Effector memory CD4-positive, alpha-beta T cell (primary cell): ENCODE results near the gene FIGLA.
A peak's percentile ranks its signal among the peaks of the same experiment; 100 is the strongest.

Experiments used
- DNase-seq, 3 donors: peaks; one replicate each; pipeline ENCODE4 v3.0.0-alpha.2; 2020
- H3K27ac ChIP-seq: 2 replicates; pipeline ENCODE4 v1.7.0; 2013; ENCODE audit warnings: mild to moderate bottlenecking, low read length, moderate library complexity; ENCODE audit not compliant: insufficient read depth, poor library complexity, severe bottlenecking
- H3K27me3 ChIP-seq: replicated peaks from 2 replicates; pipeline ENCODE4 v1.7.0; 2013; ENCODE audit warnings: mild to moderate bottlenecking, low read length; ENCODE audit not compliant: insufficient read depth, control insufficient read depth, poor library complexity, severe bottlenecking
- H3K36me3 ChIP-seq: 2 replicates; pipeline ENCODE4 v1.7.0; 2013; ENCODE audit warnings: mild to moderate bottlenecking, low read length, moderate library complexity; ENCODE audit not compliant: control insufficient read depth, insufficient read depth
- H3K4me1 ChIP-seq: 2 replicates; pipeline ENCODE4 v1.7.0; 2013; ENCODE audit warnings: low read length, mild to moderate bottlenecking; ENCODE audit not compliant: control insufficient read depth, insufficient read depth, poor library complexity, severe bottlenecking
- H3K4me3 ChIP-seq: 2 replicates; pipeline ENCODE4 v1.7.0; 2013; ENCODE audit warnings: low read length, low read depth, mild to moderate bottlenecking; ENCODE audit not compliant: insufficient read depth, poor library complexity, severe bottlenecking
- H3K9me3 ChIP-seq: 2 replicates; pipeline ENCODE4 v1.7.0; 2013; ENCODE audit warnings: mild to moderate bottlenecking, low read length, moderate library complexity; ENCODE audit not compliant: control insufficient read depth
- total RNA-seq, 3 donors: gene quantifications; one replicate each; lab custom pipeline; 2026; lab: John Stamatoyannopoulos, UW

The FIGLA gene
- total RNA-seq, result 0 reads per million in 3 donors

- peak within 1 kb of the TSS; percentile 19 for H3K4me3 ChIP-seq
- DNase-seq, result no peak
- no peaks in the 10 kb centered on the region for H3K36me3 ChIP-seq
- H3K27ac ChIP-seq, result no peak within 1 kb of the TSS
- H3K9me3 ChIP-seq, result no peaks in the 10 kb centered on the region
- peaks cover 26% of the 10 kb centered on the region for H3K27me3 ChIP-seq
- peaks cover 11% of the 10 kb centered on the region for H3K4me1 ChIP-seq
Measured at GRCh38 chr2:70790136-70790828, at the start of gene FIGLA. Gene FIGLA, minus strand, starts transcription at chr2:70790643. Its CDS starts 5 bp downstream, at chr2:70790638.

GRCh38 chr2:70837980-70838925 lies 47.8 kb upstream of the FIGLA start:
- no peaks in the 10 kb centered on the region for H3K4me1 ChIP-seq
- no peaks in the 10 kb centered on the region for H3K9me3 ChIP-seq
- no peak overlapping the region for H3K27ac ChIP-seq
- no peaks in the 10 kb centered on the region for H3K27me3 ChIP-seq
- no peaks in the 10 kb centered on the region for H3K36me3 ChIP-seq
- no peak overlapping the region for H3K4me3 ChIP-seq
- no peak for DNase-seq

DNA sequence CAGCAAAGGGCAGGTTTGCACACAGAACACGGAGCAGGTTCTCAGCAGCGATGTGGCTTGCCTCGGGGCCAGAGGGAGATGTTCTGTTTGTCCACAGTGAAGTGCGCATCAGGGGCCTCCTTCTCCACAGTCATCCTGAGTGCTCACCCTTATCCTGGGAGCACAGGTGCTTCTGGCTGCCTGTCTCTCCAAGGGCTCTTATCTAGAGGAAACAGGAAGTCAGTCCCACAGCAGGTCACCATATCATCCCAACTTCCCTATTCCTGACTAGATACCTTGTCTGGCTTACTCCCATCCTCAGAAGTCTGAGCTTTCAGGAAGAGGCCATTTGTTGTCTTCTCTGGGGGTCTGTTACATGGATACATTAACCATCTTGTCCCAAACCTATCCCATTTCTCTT lies 45.2 kb upstream of the FIGLA start, which contains the start of gene CD207:
Gene CD207 (minus strand): TSS at position 174 of the 400 bp plus-strand sequence. CDS start 40 bp downstream, at position 134.
- DNase-seq, result no peak
- Histone ChIP-seq H3K4me3 (no peak within 1 kb of the TSS), H3K4me1 (no peaks in the 10 kb centered on the region), H3K9me3 (no peaks in the 10 kb centered on the region), H3K36me3 (no peaks in the 10 kb centered on the region), H3K27ac (no peak within 1 kb of the TSS), H3K27me3 (no peaks in the 10 kb centered on the region)

GRCh38 chr2:70834881-70835280 lies 44.4 kb upstream of the FIGLA start:
- H3K36me3 ChIP-seq, result no peaks in the 10 kb centered on the region
- H3K4me3 ChIP-seq, result no peak overlapping the region
- H3K4me1 ChIP-seq, result no peaks in the 10 kb centered on the region
- no peaks in the 10 kb centered on the region for H3K27me3 ChIP-seq
- no peak overlapping the region for H3K27ac ChIP-seq
- no peaks in the 10 kb centered on the region for H3K9me3 ChIP-seq
- no peak for DNase-seq

DNA sequence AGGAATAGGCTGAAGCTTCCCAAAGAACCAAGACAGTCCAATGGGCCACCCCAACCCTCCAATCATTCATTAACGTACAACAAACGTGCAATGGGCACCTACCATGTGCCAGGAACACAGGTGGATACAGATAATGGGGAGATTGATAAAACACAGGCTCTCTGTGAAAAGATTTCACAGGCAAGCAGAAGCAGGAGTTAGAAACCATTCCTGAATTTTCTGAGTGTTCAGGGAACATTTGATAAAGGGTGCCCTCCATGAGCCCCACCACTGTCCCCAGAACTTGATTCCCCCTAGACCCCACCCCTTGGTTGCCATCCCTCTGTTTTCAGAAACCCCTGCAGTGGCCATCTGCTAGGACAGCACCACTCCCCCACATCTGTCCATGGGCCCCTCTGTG lies 43.7 kb upstream of the FIGLA start:
- Histone ChIP-seq H3K27ac (no peak overlapping the region), H3K27me3 (no peaks in the 10 kb centered on the region), H3K4me3 (no peak overlapping the region)

DNA sequence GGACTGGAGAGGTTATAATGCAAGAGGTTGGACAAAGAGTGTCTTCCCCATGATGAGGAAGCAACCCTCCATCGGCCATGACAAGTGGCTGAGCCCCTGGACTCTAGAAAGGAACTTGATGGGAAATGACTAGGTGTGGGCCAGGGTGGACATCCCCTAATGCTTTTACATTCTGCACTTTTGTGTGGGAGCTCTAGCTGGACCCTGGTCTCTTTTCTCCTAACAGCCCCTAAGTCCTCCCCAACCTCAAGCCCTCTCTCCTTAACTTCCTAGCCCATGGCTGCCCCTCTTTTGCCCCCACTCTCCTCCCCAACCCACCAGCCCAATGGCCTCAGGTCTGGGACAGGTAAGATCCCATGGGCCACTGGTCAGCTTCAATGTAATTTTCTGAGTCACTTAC lies 42.8 kb upstream of the FIGLA start:
- no peaks in the 10 kb centered on the region for H3K27me3 ChIP-seq

More for the DNA sequence above, 43.7 kb upstream of the FIGLA start:
- Histone ChIP-seq H3K4me1 (no peaks in the 10 kb centered on the region), H3K9me3 (no peaks in the 10 kb centered on the region), H3K36me3 (no peaks in the 10 kb centered on the region)
- no peak for DNase-seq

DNA sequence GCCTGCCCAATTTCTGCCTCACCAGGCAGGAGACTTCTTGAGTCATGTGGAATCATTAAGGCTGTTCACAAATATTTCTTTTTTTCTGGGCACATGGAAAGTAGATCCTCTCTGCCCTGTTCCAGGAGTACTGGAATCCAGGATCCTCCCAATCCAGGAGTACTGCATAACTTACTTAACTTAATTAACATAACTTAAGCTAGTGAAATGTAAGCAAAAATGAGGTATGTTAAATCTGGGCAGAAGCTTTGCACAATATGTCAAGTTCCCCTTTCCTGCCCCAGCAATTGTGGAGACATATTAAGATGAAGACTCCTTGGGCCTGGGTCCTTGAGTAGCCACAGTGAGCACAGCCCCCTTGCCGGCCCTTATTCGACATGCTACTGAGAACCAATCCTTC lies 41.9 kb upstream of the FIGLA start:
- no peak overlapping the region for H3K27ac ChIP-seq
- no peak for DNase-seq
- H3K9me3 ChIP-seq, result no peaks in the 10 kb centered on the region
- no peak overlapping the region for H3K4me3 ChIP-seq
- no peaks in the 10 kb centered on the region for H3K27me3 ChIP-seq
- H3K4me1 ChIP-seq, result no peaks in the 10 kb centered on the region
- H3K36me3 ChIP-seq, result no peaks in the 10 kb centered on the region

More for the DNA sequence above, 42.8 kb upstream of the FIGLA start:
- Histone ChIP-seq H3K9me3 (no peaks in the 10 kb centered on the region), H3K27ac (no peak overlapping the region), H3K4me3 (no peak overlapping the region), H3K4me1 (no peaks in the 10 kb centered on the region), H3K36me3 (no peaks in the 10 kb centered on the region)
- DNase-seq, result no peak

GRCh38 chr2:70831861-70832260 lies 41.4 kb upstream of the FIGLA start:
- H3K27ac ChIP-seq, result no peak overlapping the region

DNA sequence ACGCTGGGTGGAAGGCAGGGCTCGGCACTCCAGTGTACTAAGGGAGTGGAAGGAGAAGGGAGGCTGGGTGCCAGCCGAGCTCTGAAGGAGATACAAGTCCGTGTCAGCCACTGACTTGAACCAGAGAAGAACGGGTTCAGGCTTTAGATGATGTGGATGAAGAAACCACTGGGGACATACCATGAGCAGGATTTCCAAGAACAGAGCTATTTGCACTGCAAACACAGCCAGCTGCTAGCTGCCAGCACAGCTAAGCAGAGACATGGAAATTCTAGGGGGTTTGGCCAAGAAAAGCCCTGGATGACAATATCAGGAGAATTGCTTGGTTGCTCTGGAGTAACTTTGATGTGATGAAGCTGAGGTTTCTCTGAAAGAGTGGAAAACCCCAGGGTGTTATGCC lies 39.9 kb upstream of the FIGLA start:
- H3K4me1 ChIP-seq, result no peaks in the 10 kb centered on the region
- no peaks in the 10 kb centered on the region for H3K36me3 ChIP-seq
- H3K27me3 ChIP-seq, result no peaks in the 10 kb centered on the region
- H3K9me3 ChIP-seq, result no peaks in the 10 kb centered on the region
- no peak overlapping the region for H3K27ac ChIP-seq
- H3K4me3 ChIP-seq, result no peak overlapping the region
- no peak for DNase-seq

More at GRCh38 chr2:70831861-70832260, 41.4 kb upstream of the FIGLA start:
- Histone ChIP-seq H3K4me3 (no peak overlapping the region), H3K4me1 (no peaks in the 10 kb centered on the region), H3K9me3 (no peaks in the 10 kb centered on the region), H3K27me3 (no peaks in the 10 kb centered on the region), H3K36me3 (no peaks in the 10 kb centered on the region)
- DNase-seq, result no peak

GRCh38 chr2:70829916-70830315 lies 39.5 kb upstream of the FIGLA start:
- H3K36me3 ChIP-seq, result no peaks in the 10 kb centered on the region
- no peak for DNase-seq
- H3K27ac ChIP-seq, result no peak overlapping the region
- H3K4me1 ChIP-seq, result no peaks in the 10 kb centered on the region
- no peak overlapping the region for H3K4me3 ChIP-seq
- H3K27me3 ChIP-seq, result no peaks in the 10 kb centered on the region
- H3K9me3 ChIP-seq, result no peaks in the 10 kb centered on the region
